Astrocyte of the cerebellum (primary cell): ENCODE measurements around the gene ATP5ME.
"Not testable (repeated sequence)": the region's sequence is repeated elsewhere in the genome, so short reads cannot be mapped to it uniquely, and the experiment has no call there.

Experiments used
- DNase-seq: peaks from one replicate; pipeline ENCODE4 v3.0.0-alpha.2; 2011; ENCODE audit warnings: low read depth
- H3K4me3 ChIP-seq: 2 replicates; pipeline ENCODE4 v1.5.1; 2011; ENCODE audit warnings: mild to moderate bottlenecking, low read depth, low read length, moderate library complexity
- CTCF ChIP-seq: IDR thresholded peaks from 2 replicates; pipeline ENCODE4 v1.5.1; 2012; ENCODE audit warnings: low read length, low read depth, moderate library complexity, mild to moderate bottlenecking; ENCODE audit errors: missing control alignments
- in situ Hi-C: cut with HindIII; loops from 2 replicates; pipeline ENCODE4 v1.10.0; 2017; ENCODE audit warnings: low sequenced_read_pairs

Gene ATP5ME

GRCh38 chr4:704971-705277 is 30.8 kb upstream of the ATP5ME start:
- H3K4me3 ChIP-seq: peak overlapping the region; percentile 65
- in situ Hi-C loops: no loop called here
- no peak for TF ChIP-seq CTCF
- DNase-seq: no peak

GRCh38 chr4:704198-704891 is 30.3 kb upstream of the ATP5ME start:
- in situ Hi-C loops: no loop called here
- DNase-seq: no peak
- TF ChIP-seq CTCF: no peak
- H3K4me3 ChIP-seq: no peak overlapping the region

GRCh38 chr4:703336-704197 is 29.5 kb upstream of the ATP5ME start:
- in situ Hi-C loops: no loop called here
- no peak overlapping the region for H3K4me3 ChIP-seq
- DNase-seq: no peak
- TF ChIP-seq CTCF: no peak

GRCh38 chr4:702618-703048 is 28.6 kb upstream of the ATP5ME start:
- DNase-seq: no peak

GRCh38 chr4:700587-701264 is 26.6 kb upstream of the ATP5ME start:
- TF ChIP-seq CTCF: no peak
- H3K4me3 ChIP-seq: no peak overlapping the region
- no peak for DNase-seq
- in situ Hi-C loops: no loop called here

More at GRCh38 chr4:702618-703048, 28.6 kb upstream of the ATP5ME start:
- no peak overlapping the region for H3K4me3 ChIP-seq
- TF ChIP-seq CTCF: no peak
- in situ Hi-C loops: no loop called here

GRCh38 chr4:699816-700580 is 25.9 kb upstream of the ATP5ME start:
- in situ Hi-C loops: no loop called here
- H3K4me3 ChIP-seq: no peak overlapping the region
- no peak for TF ChIP-seq CTCF
- DNase-seq: no peak

GRCh38 chr4:694341-694940 is 20.4 kb upstream of the ATP5ME start:
- H3K4me3 ChIP-seq, DNase-seq, in situ Hi-C loops: not testable (repeated sequence)
